ENCODE data around the gene VGF.
"Not testable (repeated sequence)": the region's sequence is repeated elsewhere in the genome, so short reads cannot be mapped to it uniquely, and the experiment has no call there.

VGF gene

GRCh38 chr7:101133621-101134398 is 31.6 kb downstream of the VGF start:
- no peak for DNase-seq

- not testable (repeated sequence) for DNase-seq
These were observed 32.5 kb downstream of the VGF start for GRCh38 chr7:101132626-101133600.

DNA sequence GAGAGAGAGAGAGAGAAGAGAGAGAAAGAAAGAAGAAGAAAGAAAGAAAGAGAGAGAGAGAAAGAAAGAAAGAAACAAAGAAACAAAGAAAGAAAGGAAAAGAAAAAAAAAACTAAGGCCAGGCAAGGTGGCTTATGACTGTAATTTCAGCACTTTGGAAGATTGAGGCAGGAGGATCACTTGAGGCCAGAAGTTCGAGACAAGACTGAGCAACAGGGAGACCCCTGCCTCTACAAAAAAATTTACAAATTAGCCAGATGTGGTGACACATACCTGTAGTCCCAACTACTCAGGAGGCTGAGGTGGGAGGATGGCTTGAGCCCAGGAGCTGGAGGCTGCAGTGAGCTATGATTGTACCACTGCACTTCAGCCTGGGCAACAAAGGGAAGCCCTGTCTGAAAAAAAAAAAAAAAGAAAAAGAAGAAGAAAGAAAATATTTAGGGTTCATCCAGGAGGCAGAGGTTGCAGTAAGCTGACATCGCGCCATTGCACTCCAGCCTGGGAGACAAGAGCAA is 35.7 kb downstream of the VGF start:
- no peak for DNase-seq

GRCh38 chr7:101128040-101128834 is 37.1 kb downstream of the VGF start:
- no peak for DNase-seq

- DNase-seq: no peak
These were observed 37.8 kb downstream of the VGF start for GRCh38 chr7:101127460-101128039.

- DNase-seq: peak; percentile 93
These were observed 38.5 kb downstream of the VGF start, which contains the start of gene SERPINE1 for GRCh38 chr7:101126651-101127459. SERPINE1 (plus strand) TSS chr7:101127104; CDS start chr7:101128394, 1,290 bp downstream.

DNA sequence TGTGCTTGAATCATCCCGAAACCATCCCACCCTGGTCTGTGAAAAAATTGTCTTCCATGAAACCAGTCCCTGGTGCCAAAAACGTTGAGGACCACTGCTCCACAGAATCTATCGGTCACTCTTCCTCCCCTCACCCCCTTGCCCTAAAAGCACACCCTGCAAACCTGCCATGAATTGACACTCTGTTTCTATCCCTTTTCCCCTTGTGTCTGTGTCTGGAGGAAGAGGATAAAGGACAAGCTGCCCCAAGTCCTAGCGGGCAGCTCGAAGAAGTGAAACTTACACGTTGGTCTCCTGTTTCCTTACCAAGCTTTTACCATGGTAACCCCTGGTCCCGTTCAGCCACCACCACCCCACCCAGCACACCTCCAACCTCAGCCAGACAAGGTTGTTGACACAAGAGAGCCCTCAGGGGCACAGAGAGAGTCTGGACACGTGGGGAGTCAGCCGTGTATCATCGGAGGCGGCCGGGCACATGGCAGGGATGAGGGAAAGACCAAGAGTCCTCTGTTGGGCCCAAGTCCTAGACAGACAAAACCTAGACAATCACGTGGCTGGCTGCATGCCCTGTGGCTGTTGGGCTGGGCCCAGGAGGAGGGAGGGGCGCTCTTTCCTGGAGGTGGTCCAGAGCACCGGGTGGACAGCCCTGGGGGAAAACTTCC is 39.2 kb downstream of the VGF start:
- peak; percentile 72 for DNase-seq

GRCh38 chr7:101124376-101125056 is 40.9 kb downstream of the VGF start:
- peak; percentile 46 for DNase-seq

DNA sequence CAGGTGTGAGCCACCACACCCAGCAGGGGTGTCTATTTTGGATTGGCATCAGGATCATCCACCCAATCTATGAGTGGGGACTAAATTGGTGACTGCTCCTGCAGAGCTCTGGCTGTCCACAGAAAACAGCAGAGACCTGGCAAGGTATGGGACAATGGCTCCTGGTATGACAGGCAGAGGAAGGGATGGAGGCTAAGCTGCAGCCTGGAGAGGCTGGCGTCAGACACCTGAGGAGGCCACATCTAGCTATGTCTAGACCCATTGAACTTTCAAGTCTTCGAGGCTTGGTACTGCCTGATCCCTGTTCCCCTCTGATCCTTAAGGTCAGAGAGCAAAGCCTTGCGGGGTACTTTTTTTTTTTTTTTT is 41.7 kb downstream of the VGF start:
- no peak for DNase-seq

DNA sequence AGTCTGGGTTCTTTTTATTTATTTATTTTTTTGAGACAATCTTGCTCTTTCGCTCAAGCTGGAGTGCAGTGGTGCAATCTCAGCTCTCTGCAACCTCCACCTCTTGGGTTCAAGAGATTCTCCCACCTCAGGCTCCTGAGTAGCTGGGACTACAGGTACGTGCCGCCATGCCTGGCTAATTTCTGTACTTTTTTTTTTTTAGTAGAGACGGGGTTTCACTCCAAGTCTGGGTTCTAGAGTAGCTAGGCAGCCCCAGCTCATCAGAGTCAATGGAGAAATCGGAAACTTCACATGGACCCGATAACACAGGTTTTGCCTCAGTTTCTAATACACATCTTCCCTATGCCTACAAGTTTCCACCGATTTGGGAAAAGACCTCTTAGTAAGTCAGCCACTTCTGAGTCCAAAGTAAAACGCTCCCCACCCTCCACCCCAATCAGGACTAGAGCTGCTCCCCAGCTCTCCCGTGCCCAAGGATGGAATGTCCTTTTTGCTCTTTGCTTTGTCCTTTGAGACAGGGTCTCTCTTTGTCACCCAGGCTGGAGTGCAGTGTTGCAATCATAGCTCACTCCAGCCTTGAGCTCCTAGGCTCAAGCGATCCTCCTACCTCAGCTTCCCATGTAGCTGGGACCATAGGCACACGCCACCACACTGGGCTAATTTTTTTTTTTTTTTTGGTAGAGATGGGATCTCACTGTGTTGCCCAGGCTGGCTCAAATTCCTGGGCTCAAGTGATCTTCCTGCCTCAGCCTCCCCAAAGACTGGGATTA is 42.3 kb downstream of the VGF start:
- DNase-seq: no peak

DNA sequence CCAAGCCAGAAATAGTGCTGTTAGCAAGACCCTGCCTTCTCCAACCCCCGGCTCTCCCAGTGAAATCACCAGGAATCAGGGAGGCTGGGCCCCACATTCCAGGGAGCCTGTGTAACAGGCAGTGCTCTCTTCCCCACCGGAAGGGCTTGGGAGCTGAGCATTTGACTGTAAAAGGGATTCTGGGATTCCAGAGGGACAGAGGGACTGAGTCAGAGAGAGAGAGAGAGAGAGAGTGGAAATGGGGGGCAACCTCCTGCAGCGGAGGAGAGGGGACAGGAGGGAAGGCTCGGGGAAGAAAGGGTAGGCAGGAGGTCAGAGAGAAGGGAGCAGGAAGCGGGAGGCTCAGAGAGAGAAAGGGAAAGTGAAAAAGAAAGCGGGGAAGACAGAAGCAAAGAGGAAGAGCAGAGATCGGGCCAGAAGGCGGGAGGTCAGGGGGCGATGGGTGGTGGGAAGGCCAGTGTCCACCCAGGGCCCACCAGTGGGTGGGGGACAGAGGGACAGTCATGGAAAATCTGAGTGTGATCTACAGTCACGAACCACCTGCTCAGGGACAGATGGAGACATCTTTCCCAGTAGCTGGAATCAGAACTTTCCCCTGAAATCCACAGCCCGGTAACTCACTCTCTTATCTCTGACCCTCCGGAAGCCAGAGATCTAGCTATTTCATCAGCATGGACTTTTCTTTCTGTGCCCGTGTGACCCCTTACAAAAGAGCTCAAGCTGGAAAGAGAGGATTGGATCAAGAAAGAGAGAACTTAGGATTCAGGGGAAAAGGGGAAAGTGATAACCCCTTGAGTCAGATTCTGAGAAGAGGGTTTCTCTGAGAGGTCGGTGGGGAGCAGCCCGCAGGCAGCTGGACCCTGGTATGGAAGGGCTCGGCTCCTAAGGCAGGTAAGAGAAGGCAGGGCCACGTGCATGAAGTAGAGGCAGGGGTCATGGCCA is 43.1 kb downstream of the VGF start:
- DNase-seq: no peak

DNA sequence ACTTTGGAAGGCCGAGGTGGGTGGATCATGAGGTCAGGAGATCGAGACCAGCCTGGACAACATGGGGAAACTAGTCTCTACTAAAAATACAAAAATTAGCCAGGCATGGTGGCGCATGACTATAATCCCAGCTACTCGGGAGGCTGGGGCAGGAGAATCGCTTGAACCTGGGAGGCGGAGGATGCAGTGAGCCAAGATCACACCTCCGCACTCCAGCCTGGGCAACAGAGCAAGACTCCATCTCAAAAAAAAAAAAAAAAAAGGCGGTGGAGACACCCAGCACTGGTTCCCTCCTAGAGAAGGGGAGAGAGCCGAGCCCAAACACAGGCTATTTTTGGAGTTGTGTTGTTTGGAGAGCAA is 43.8 kb downstream of the VGF start:
- DNase-seq: not testable (repeated sequence)

DNA sequence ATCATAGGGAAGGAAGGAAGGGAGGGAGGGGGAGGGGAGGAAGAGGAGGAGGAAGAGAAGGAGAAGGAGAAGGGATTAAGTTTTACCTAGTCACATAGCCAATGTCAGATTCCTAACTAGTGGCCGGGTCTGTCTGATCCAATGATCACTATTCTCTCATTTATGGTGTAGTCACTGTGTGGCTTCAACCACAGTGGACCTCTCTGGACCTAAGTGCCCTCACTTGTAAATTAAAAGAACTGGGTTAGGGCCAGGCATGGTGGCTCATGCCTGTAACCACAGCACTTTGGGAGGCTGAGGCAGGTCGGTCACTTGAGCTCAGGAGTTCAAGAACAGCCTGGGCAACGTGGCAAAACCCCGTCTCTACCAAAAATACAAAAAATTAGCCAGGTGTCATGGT is 45.1 kb downstream of the VGF start:
- no peak for DNase-seq

GRCh38 chr7:101119876-101120275 is 45.5 kb downstream of the VGF start:
- DNase-seq: no peak

DNA sequence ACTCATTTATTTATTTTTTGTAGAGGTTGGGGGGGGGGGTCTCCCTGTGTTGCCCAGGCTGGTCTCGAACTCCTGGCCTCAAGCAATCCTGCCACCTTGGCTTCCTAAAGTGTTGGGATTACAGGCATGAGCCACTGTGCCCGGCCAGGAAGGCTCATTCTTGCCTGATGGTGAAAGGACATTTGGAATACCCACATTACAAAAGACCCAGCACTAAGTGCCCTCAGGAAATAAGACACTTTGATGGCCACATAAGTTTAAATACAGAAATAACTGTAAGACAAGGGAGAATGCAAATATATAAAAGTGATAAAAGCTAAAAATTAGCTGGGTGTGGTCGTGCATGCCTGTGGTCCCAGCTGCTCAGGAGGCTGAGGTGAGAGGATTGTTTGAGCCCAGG is 46.5 kb downstream of the VGF start:
- no peak for DNase-seq

DNA sequence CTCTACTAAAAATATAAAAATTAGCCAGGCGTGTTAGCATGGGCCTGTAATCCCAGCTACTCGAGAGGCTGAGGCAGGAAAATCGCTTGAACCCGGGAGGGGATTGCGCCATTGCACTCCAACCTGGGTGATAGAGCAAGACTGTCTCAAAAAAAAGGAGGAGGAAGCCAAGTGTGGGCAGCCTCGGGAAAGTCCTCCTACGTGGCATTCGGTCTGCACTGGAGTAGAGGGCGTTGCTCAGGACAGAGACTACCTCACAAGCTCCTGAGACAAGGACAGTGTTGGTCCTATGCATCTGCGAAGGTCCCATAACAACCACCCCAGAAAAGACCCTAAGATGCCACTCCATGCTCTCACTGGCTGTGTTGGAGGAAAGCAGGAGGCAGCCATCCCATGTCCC is 48.5 kb downstream of the VGF start:
- DNase-seq: no peak

GRCh38 chr7:101115215-101115614 is 50.2 kb downstream of the VGF start:
- DNase-seq: no peak

GRCh38 chr7:101114492-101114891 is 50.9 kb downstream of the VGF start:
- no peak for DNase-seq
